Measurements from ENCODE around the gene SELE. TPM values are rescaled to one million over a fixed set of nuclear protein-coding genes. Genes with fewer than 3 reads are reported as not detected.

SELE gene
- total RNA-seq, result not detected in 2 replicates

GRCh38 chr1:169733924-169734323, at the start of gene SELE:
Gene SELE (minus strand): TSS chr1:169734079. CDS start chr1:169733612, 467 bp downstream.

GRCh38 chr1:169711469-169712308, 22.2 kb downstream of the SELE start, which contains the start of gene SELL:
Gene SELL (minus strand): TSS chr1:169711620. CDS start chr1:169711498, 122 bp downstream.

Other genes with a start within 250 kb of the SELE start
- 8.3 and 11.8 TPM in 2 replicates for gene SLC19A2, start 248.1 kb downstream of the SELE start, total RNA-seq
- not detected in 2 replicates for gene F5, start 147.6 kb downstream of the SELE start, total RNA-seq
- gene SELP, start 104.0 kb downstream of the SELE start, total RNA-seq, result 0.58 TPM in 1 of 2 replicates, not detected in the other
- gene SELL, start 22.5 kb downstream of the SELE start, total RNA-seq, result 0.26 TPM in 1 of 2 replicates, not detected in the other
- gene METTL18, start 60.8 kb upstream of the SELE start, total RNA-seq, result 7.7 and 9.3 TPM in 2 replicates
- gene SCYL3, start 159.8 kb upstream of the SELE start, total RNA-seq, result 4.0 and 4.6 TPM in 2 replicates

Data from pericardium fibroblast (primary cell).